ENCODE data around the gene TACR1. TPM values are rescaled to one million over a fixed set of nuclear protein-coding genes. Genes with fewer than 3 reads are reported as not detected.

The TACR1 gene, protein sequence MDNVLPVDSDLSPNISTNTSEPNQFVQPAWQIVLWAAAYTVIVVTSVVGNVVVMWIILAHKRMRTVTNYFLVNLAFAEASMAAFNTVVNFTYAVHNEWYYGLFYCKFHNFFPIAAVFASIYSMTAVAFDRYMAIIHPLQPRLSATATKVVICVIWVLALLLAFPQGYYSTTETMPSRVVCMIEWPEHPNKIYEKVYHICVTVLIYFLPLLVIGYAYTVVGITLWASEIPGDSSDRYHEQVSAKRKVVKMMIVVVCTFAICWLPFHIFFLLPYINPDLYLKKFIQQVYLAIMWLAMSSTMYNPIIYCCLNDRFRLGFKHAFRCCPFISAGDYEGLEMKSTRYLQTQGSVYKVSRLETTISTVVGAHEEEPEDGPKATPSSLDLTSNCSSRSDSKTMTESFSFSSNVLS
- 0.47 and 0.99 TPM in 2 replicates for polyA plus RNA-seq

GRCh38 chr2:75199428-75200011 lies at the start of gene TACR1:
TACR1 (minus strand) TSS chr2:75199520; CDS start chr2:75198934, 586 bp downstream.

Other genes starting within 250 kb of the TACR1 start
- gene POLE4, start 240.9 kb downstream of the TACR1 start, polyA plus RNA-seq, result 97.8 and 136 TPM in 2 replicates

Data from Purkinje cell (primary cell).